ENCODE measurements around the gene CNNM4.

Gene CNNM4

DNA sequence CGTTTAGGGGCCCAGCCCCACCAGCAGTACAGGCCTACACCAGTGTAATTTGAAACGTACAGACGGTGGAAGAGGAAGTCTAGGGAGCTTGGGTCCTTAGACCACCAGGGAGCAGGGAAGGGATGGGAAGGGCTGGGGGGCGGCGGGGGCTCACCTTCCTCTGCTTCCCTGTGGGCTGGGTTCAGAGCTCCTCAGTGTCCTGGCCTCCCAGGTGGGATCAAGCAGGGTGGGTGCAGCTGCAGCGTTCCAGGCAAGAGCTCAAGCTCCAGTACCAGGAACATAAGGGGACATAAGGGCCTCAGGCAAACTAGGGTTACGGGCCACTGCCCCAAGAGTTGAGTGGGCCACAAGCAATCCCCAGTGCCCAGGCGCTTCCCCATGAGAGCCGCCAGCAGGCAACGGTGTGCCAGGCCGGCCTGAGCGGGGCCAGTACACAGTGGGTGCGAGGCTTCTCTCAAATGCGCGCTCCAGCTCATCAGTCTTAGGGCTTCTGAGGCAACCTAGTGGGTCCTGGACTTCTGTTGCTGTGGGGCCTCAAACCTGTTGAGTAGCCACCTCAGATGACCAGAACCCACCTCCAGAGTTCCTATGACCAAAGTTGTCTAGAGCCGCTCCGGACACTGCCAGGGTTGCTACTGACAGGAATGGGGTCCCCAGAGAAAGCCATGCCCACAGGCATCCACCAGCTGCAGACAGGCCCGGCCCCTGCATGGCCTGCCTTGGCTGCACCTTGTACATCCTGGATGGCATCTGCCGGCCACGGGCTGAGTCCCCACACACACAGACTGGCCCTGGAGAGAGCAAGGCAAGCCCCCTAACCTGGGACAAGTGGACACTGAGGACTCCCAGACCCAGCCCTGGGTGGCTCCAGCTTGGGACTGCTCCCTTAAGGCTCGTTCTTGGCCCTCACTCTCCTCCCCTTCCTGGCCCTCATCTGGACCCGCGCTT is 77.9 kb downstream of the CNNM4 start:
- DNase-seq = no peak

DNA sequence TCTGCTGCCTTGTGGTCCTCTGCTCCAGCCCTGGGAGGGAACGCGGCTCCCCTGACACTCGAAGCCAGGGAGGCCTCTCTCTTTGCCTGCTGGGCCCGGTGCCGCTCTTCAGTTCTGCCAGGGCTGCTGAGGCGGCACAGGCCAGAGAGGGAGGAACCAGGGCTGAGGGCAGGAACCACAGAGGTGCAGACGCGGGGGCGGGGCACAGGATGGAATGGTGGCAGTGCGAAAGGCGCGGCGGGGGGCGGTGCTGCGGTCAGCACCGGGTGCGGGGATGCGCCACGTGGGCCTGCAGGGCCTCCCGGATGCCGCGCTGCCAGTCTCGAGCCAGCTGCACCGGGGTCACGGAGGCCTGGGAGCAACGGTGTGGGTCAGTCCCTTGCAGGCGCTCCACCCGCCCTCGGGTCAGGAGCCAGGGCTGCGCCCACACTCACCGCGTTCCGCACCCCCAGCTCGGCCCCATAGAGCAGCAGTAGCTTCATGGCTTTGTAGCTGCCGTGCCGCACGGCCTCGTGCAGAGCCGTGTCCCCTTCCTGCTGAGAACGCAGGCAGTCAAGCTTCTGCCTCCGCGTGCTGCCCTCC is 78.7 kb downstream of the CNNM4 start:
- DNase-seq = no peak

DNA sequence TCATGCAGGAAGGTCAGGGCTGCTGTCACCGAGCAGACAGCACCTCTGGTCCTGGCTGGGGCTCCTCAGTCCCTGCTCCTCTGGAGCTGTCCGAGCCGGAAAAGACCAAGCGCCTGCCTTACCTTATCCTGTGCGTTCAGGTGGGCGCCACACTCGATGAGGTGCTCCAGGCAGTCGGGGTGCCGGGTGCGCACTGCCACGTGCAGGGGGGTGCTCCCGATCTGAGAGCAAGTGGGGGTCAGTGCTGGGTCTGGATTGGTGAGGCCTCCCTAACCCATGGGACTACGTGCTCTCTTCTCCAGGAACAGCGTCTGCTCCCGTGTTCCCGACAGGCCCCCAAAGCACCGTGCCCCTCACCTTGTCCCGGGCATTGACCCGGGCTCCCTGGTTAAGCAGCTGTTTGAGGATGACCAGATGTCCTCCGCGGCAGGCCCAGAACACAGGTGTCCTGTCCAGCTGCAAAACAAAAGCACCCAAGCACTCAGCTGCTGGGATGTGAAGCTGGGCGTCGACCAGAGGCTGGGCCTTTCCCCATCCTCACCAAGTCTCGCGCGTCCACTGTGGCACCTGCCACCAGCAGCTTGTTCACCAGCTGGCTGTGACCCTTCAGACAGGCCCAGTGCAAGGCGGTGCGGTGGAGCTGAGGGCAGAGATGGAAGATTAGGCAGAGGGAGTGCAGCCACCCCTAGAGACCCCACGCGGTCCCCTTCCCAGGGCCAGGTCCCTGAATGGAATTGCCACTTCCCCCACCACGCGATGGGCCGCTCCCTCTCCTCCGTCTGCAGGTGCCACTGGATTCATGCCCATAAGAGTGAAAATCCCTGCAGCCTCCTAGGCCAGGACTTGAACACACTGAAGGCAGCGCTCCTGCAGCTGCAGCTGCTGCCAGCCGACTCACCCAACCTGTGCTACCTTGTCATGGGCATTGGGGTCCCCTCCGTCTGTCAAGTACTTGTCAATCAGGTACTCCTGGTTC is 79.5 kb downstream of the CNNM4 start:
- no peak for DNase-seq

DNA sequence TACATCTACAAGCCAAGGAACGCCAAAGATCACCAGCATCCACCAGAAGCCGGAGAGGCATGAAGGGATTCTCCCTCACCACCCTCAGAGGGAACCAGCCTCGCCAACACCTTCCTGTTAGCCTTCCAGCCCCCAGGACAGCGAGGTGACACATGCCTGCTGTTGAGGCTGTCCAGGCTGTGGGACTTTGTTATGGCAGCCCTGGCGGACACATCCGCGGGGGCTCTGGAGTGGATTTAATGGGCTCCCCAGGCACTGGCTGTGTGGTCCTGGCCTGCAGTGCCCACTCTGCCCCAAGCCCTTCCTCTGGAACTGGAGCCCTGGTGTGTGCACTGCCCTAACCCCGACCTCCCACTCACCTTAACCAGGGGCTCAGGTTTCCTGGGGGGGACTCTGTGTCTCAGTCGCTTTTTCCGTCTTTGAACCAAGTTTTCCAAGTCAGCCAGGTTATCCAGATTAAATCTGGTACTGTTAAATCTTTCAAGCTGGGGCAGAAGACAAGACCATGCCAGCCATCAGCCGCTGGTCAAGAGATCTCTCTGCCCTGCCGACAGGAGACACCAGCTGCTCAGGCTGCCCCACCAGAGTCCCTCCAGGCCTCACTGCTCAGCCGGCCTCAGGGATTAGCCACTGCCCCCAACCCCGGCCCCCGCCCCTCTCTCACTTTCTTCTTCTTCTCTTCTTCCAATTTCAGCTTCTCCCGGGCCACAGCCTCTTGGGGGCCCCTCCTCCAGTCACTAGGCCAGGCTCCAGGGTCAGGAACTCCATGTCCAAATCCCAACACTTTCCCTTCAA is 81.2 kb downstream of the CNNM4 start:
- DNase-seq = no peak

DNA sequence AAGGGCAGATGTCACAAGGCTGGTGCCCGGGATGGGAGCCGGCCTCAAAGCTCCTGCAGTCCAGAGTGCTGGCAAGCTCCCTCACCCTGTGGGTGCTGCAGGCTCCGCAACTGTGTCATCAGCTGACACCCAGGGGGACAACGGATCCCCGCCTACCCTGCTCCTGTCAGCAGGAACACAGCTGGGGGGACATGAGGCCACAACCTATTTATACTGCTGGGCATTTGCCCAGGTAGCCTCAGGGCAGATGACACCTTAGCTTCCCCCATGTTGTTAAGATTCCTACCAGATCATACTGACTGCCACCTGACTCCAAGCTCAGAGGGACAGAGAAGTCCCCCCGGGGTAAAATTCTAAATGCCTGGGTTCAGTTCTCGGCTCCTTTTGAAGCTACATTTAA is 81.9 kb downstream of the CNNM4 start:
- DNase-seq = no peak

DNA sequence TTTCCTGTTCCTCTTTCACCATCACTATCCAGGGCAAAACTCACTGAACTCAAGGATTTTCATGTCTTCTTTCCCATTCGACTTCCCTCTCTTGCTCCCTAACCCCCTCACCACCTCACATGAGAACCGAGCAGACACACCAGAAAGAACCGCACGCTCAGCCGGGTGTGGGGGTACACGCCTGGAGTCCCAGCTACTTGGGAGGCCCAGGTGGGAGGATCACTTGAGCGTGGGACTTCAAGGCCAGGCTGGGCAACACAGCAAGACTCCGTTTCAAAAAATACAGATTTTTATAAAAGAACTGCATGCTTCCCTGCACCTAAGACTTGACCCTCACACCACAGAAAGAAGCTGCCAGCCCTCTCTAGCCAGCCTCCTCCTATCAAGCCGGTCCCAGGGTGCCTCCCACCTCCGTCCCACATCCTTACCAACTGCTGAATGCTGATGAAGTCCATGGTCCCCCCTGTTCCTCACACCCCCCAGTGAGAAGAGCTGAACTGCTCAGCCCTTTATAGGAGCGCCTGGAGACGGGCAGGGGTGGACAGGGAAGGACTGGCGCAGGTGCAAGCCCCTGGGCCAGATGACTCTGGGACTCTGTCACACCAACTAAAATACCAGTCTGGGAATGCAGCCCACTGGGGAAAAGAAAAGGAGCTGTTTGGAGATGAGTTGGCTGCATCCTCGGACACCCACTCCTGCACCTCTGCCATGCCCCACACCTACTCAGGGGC is 83.0 kb downstream of the CNNM4 start, which contains the start of gene ANKRD23:
TSS of gene ANKRD23 (minus strand) at position 484 of the 731 bp plus-strand sequence. CDS start at position 455, 29 bp downstream.
- DNase-seq = no peak

DNA sequence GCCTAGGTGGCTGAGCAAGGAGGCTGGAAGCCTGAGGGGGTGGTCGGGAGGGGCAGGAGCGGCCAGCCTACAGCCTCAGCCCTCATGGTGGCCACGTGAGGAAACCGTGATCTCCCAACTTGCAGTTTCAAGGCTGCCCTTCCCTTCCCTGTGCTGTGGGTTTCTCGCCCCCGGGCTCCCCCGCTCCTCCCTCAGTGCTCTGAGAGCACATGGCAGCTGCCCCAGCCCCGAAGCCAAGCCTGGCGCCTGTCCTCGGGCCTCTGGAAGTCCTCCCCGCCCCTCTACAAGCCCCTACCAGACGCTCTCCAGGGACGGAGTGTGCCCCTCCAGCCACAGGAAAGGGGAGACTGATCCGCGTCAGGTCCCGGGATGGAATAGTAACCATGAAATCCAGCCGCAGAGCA is 83.7 kb downstream of the CNNM4 start:
- no peak for DNase-seq

DNA sequence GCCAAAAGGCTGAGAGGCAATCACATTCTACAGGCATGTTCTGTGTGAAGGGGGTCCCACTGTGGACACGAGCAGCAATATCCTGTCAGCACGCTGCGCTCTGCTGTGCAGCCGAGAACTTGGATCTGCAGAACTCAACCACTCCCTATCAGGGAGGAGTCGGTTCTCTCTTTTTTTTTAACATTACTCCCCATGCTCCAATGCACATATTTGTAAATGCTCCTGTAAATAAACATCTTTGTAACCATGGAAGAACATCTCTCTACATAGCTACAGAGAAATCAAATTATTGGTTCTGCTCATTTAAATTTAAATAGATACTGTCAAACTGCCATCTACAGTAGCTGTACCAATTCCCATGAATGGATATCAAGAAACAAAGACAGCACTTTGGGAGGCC is 86.1 kb downstream of the CNNM4 start:
- no peak for DNase-seq

DNA sequence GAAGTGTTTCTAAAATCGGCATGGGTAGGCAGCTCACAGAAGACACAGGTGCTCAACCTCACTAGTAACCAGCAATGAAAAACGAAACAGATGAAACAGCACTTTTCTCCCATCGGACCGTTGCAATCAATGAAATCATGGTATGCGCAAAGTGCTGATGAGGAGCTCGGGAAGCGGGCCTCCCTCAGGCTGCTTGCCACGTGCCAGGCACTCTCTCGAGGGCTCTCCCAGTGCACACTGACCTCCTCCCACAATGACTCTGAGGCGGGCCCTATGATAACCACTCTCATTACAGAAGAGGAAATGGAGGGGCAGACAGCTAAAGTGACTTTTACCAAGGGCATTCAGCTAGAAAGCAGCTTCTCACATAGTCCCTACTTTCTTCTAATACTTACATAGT is 86.9 kb downstream of the CNNM4 start:
- DNase-seq = no peak

DNA sequence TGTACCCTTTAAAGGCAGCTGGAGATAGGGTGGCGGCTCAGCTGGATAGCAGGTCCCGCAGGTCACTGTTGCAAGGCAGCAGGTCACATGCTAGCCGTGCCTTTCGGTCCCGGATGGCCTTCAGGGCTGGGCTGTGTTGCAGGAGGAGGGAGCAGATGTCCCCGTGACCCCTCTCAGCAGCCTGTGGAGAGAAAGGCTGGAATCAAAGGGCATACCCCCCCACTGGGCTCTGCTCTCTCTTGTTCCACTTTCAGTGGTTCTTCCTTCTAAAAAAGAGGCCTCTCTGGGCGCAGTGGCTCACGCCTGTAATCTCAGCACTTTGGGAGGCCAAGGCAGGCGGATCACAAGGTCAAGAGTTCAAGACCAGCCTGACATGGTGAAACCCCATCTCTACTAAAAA is 87.6 kb downstream of the CNNM4 start:
- no peak for DNase-seq

DNA sequence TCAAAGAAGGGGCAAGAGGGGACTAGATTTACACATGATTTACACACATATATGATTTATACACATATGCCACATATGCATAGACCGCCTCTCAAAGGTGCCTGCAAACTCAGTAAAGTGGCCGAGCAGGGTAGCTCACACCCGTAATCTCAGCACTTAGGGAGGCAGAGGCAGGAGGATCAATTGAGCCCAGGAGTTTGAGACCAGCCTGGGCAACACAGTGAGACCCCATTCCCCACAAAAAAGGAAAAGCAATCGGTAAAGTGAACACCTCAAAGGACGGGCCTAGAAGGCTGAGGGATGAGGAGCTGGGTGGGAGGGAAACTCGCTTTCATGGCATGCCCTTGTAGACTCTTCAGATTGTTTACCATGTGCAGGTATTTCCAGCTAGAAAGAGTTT is 92.0 kb downstream of the CNNM4 start:
- DNase-seq = no peak

DNA sequence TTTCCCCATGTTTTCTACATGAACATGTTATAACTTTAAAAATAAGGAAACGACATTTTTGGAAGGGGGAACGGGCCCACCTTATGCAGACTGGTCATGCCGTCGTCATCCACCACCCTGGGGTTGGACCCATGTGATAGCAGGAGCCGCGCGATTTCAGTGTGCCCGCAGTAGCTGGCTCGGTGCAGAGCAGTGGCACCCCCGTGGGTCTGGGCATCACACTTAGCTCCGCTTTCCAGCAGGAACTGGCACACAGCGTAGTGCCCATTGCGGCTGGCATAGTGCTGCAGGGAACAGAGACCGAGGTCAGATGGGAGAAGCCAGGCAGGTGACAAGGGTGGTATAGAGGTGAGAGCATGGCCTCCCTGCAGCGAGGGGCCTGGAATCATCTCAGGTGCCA is 92.6 kb downstream of the CNNM4 start:
- DNase-seq = no peak

DNA sequence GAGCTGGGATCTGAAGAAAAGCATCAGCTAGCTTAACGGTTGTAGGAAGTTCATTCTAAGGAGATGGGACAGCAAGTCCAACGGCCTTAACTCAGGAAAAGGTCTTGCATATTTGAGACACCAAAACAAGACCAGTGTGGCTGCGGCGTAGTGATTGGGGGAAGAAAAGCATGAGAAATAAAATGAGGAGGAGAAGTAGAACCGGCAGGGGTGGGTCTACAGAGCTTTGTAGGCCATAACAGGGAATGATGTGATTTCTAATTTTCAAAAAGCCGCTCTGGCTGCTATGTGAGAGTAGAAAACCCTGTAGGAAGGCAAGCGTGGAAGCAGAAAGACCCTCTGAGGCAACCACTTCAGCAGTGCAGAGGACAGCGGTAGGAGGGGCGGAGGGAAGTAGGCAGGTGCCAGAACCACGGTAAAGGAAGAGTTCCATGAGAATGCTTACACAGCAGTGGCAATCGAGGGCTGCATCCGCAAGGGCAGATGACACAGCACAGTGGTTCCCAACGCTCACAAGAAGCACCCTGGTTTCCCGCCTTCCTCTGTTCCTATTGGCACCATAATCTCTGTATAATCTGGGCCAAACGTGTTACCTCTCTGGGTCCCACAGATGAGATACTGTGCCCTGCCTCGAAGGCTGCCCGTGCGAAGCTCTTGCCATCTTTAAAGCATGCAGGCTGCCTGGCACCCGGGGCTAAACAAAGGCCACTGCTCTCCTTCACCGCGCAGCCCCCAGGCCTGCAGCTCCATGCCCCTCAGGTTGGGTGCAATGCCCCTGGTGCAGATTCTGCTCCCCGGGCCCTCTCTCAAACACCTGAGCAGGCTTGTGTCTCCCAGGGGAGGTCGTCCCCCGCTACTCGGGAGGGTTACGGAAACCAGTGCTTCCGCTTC is 96.3 kb downstream of the CNNM4 start:
- peak in 1 of 2 experiments; percentile 72 for DNase-seq

DNA sequence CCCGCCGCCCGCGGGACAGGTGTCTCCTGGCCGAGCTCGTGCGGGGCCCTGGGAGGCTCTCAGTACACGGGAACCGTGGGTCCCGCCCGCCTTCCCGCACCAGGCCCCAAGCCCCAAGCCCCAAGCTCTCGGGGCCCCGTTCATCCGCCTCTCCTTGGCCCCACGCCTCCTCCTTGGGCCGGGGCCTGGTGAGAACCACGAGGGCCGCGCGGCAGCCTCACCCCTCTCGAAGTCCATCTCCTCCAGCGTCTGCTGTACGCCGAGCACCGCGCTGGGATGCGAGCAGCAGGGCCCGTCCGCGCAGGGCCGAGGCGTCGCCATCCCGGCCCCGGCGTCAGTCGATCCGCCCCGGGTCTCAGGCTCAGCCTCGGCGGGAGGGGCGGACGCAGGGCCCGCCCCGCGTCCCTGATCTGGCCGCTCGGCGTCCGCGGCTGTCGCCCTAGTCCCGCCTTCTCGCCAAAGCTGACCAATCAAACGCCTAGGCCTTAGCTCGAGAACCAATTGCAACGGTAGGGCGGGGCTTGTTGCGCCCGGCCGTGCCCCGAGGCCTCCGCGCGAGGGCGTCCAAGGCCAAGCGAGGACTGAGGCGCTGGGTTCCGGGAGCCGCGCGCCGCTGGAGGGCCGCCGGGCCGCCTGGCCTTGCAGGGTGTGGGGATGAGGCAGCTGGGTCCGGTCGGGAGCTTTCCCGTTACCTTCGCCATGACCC is 97.1 kb downstream of the CNNM4 start, which contains the start of gene ANKRD39:
TSS of gene ANKRD39 (minus strand) at position 350 of the 706 bp plus-strand sequence. CDS start at position 321, 29 bp downstream.
- DNase-seq = peak; percentile 91 to 99

DNA sequence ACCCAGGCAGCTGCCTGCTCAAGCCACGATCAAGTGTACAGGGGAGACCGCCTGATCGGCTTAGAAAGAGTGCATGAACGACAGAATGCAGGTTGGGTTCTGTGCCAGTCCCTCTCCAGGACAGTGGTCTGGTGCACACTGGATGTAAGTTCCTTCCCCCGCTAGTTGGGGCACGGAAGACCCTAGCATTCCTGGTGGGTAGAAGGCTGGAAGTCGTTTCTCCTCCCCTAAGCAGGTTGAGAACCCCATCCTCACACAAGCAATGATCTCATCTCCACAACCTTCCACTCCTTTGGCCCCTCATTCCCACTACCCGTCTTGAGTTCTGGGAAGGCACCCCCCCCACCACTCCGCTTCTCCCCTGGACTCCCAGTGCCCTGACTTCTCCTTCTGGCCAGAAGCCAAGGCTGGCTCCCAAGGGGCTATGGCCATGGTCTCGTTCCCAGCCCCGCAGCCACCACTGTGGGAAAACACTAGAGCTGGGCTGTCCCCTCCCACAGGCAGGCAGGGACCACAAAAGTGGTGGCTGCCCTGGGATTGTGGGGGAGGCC is 98.5 kb downstream of the CNNM4 start:
- DNase-seq = no peak

DNA sequence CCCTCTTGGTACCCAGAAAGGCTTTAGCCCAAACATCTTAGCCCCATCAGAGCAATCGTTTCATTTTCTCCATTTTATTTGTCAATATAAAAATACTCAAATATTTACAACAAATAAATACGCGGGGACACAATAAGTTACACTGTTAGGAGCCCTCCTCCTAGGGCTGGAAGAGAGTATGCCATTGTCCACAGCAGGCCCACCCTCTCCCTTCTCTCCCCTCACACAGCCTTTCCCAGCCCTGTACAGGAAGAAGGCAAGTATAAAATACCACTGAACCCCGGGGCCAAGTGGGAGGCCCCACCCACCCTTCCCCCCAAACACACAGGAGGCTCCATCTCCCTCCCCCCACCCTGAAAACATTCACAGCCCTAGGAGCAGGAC is 99.0 kb downstream of the CNNM4 start:
- DNase-seq = no peak

DNA sequence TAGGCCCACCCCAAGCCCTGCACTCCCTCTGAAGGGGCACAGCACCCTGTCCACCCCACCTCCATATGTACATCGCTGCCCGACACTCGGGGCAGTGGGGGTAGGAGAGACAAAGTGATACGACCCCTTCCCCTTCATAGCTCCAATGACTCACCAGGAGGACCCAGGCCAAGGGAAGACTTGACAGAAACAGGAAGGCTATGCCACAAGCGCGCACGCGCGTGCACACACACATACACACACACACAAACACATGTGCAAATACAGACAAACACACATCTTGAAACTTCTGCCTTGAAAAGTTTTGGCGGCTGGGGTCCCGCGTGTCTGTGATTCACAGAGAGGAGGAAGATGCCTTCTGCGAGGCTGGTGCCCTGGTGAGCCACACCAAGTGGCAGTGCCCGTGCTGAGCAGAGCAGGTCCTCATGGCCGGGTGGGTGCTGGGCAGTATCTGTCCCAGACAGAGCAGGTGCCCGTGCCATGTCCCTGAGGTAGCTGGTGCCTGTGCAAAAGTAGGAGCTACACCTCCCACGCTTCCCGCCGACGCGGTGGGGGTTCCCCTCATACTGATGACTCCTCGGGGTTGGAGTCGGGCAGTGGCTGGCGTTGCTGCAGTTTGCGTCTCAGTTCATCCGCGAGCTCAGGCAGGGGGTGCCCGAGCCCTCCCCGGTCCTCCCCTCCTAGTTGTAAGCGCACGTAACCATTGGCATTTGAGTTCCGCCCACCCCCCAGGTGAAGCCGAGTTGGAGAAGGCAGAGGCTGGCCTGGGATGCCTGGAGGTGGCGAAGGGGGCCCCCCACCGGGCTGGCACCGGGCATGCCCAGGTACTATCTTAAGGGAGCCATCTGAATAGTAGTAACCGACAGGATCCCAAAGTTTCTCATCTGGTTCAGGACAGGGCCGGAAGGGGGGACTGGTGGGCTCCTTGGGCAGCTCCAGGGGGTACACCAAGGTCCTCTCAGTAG is 99.6 kb downstream of the CNNM4 start:
- DNase-seq = no peak

DNA sequence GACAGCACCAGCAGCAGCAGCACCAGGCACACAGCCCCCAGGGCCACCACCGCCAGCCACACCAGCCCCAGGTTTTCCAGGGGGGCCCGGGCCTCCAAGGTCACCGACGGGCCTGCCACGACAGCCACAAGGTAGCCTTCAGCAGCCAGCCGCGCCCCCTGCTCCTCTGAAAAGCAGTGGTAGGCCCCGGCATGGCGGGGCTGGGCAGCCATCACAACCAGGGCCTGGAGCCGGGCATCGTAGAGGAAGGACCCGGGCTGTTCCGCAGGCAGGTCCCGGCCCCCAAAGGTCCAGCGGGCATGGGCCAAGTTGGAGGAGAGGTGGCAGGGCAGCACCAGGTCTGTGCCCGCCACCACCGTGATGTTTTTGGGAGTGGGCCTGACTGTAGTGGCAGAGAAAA is 100.4 kb downstream of the CNNM4 start:
- DNase-seq = no peak

Data from NCI-H526 (cell line).